Measurements from ENCODE around the gene DDX51.
"Not testable (repeated sequence)": the region's sequence is repeated elsewhere in the genome, so short reads cannot be mapped to it uniquely, and the experiment has no call there.

DDX51 gene

GRCh38 chr12:132156573-132157325 lies 12.6 kb upstream of the DDX51 start:
- no peaks in the 10 kb centered on the region; the same call in 1 of the 2 replicates for H3K36me3 ChIP-seq (ENCODE audit: insufficient read depth, low read length)
- H3K9ac ChIP-seq (ENCODE audit: low read depth, low read length) = no peak overlapping the region
- no peaks in the 10 kb centered on the region for H3K4me1 ChIP-seq (ENCODE audit: insufficient read depth, low read length)
- H3K9me3 ChIP-seq (ENCODE audit: control insufficient read depth, insufficient read depth, low read length) = no peaks in the 10 kb centered on the region

- H3K9me3 ChIP-seq (ENCODE audit: control insufficient read depth, insufficient read depth, low read length) = no peaks in the 10 kb centered on the region
These were observed 11.9 kb upstream of the DDX51 start for GRCh38 chr12:132155771-132156572.

DNA sequence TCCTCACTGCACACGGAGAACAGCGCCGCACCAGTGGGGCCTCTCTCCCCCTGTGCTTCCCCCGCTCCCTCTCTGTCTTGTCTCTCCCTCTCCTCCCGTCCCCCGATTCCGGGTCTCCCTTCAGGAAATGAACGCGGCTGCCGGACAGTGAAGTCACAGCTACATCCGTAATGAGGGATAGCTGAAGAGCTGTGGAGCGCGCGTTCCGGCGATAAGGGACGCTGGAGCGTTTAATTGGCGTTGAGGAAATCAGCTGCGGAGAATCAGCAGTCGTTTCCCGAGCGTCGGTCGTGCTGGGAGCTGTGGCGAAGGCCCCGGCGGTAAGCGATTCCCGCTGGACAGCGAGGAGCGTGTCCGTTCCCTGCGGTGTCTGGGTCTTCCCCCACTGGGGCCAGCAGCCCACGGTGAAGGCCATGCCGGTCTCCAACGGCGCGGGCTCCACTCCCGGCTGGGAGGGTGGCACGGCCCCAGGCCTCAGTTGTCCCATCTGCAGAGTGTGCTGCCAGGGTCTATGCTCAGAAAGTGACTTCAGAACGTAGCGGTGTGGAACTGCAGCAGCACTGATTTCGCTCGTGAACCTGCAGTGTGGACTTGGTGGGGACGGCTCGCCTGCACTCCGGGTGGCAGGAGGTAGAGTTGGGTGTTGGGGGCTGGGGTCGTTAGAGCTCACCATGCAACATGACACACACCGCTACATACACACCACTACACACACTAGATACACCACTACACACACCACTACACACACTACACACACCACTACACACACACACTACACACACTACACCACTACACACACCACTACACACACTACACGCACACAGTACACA lies 11.0 kb upstream of the DDX51 start:
- no peaks in the 10 kb centered on the region for H3K9me3 ChIP-seq (ENCODE audit: control insufficient read depth, insufficient read depth, low read length)

More at GRCh38 chr12:132155771-132156572, 11.9 kb upstream of the DDX51 start:
- H3K9ac ChIP-seq (ENCODE audit: low read depth, low read length) = no peak overlapping the region
- no peaks in the 10 kb centered on the region for H3K4me1 ChIP-seq (ENCODE audit: insufficient read depth, low read length)
- no peaks in the 10 kb centered on the region; the same call in 1 of the 2 replicates for H3K36me3 ChIP-seq (ENCODE audit: insufficient read depth, low read length)

GRCh38 chr12:132154341-132154761 lies 10.2 kb upstream of the DDX51 start:
- H3K36me3 ChIP-seq (ENCODE audit: insufficient read depth, low read length) = no peaks in the 10 kb centered on the region; the same call in 1 of the 2 replicates
- no peaks in the 10 kb centered on the region for H3K9me3 ChIP-seq (ENCODE audit: control insufficient read depth, insufficient read depth, low read length)
- no peaks in the 10 kb centered on the region for H3K4me1 ChIP-seq (ENCODE audit: insufficient read depth, low read length)
- no peak overlapping the region for H3K9ac ChIP-seq (ENCODE audit: low read depth, low read length)

More for the DNA sequence above, 11.0 kb upstream of the DDX51 start:
- no peaks in the 10 kb centered on the region for H3K4me1 ChIP-seq (ENCODE audit: insufficient read depth, low read length)
- H3K36me3 ChIP-seq (ENCODE audit: insufficient read depth, low read length) = no peaks in the 10 kb centered on the region; the same call in 1 of the 2 replicates
- no peak overlapping the region for H3K9ac ChIP-seq (ENCODE audit: low read depth, low read length)

- Histone ChIP-seq H3K9ac (ENCODE audit: low read depth, low read length) (no peak overlapping the region), H3K4me1 (ENCODE audit: insufficient read depth, low read length) (no peaks in the 10 kb centered on the region), H3K36me3 (ENCODE audit: insufficient read depth, low read length) (no peaks in the 10 kb centered on the region; the same call in 1 of the 2 replicates), H3K9me3 (ENCODE audit: control insufficient read depth, insufficient read depth, low read length) (no peaks in the 10 kb centered on the region)
These were observed 9.6 kb upstream of the DDX51 start for GRCh38 chr12:132153501-132154340.

DNA sequence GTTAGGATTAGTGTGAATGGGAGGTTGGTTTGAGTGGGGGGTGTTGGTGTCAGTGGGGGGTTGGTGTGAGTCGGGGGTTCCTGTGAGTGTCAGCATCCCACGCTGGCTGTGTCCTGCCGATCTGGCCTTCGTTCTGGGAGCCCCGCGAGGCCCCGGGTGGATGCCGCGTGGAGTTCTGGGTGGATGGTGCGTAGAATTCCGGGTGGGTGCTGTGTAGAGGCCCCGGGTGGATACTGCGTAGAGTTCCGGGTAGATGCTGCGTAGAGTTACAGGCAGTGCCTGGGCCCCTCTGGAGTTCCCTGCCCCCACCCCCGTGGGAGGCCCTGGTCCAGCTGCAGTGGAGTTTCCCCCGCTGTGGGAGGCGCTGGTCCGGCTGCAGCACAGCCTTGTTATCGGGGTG lies 8.8 kb upstream of the DDX51 start:
- Histone ChIP-seq H3K9ac (ENCODE audit: low read depth, low read length) (no peak overlapping the region), H3K4me1 (ENCODE audit: insufficient read depth, low read length) (no peaks in the 10 kb centered on the region), H3K9me3 (ENCODE audit: control insufficient read depth, insufficient read depth, low read length) (no peaks in the 10 kb centered on the region), H3K36me3 (ENCODE audit: insufficient read depth, low read length) (no peaks in the 10 kb centered on the region; the same call in 1 of the 2 replicates)

- no peaks in the 10 kb centered on the region for H3K9me3 ChIP-seq (ENCODE audit: control insufficient read depth, insufficient read depth, low read length)
- H3K9ac ChIP-seq (ENCODE audit: low read depth, low read length) = no peak overlapping the region
- H3K4me1 ChIP-seq (ENCODE audit: insufficient read depth, low read length) = no peaks in the 10 kb centered on the region
- H3K36me3 ChIP-seq (ENCODE audit: insufficient read depth, low read length) = no peaks in the 10 kb centered on the region; the same call in 1 of the 2 replicates
These were observed 8.3 kb upstream of the DDX51 start for GRCh38 chr12:132152411-132152821.

- no peaks in the 10 kb centered on the region for H3K9me3 ChIP-seq (ENCODE audit: control insufficient read depth, insufficient read depth, low read length)
- H3K4me1 ChIP-seq (ENCODE audit: insufficient read depth, low read length) = no peaks in the 10 kb centered on the region
- H3K9ac ChIP-seq (ENCODE audit: low read depth, low read length) = no peak overlapping the region
- no peaks in the 10 kb centered on the region; the same call in 1 of the 2 replicates for H3K36me3 ChIP-seq (ENCODE audit: insufficient read depth, low read length)
These were observed 7.8 kb upstream of the DDX51 start for GRCh38 chr12:132151766-132152410.

- Histone ChIP-seq H3K4me1 (ENCODE audit: insufficient read depth, low read length) (no peaks in the 10 kb centered on the region), H3K9ac (ENCODE audit: low read depth, low read length) (no peak overlapping the region), H3K36me3 (ENCODE audit: insufficient read depth, low read length) (no peaks in the 10 kb centered on the region; the same call in 1 of the 2 replicates), H3K9me3 (ENCODE audit: control insufficient read depth, insufficient read depth, low read length) (no peaks in the 10 kb centered on the region)
These were observed 7.1 kb upstream of the DDX51 start for GRCh38 chr12:132151145-132151765.

- H3K9me3 ChIP-seq (ENCODE audit: control insufficient read depth, insufficient read depth, low read length) = no peaks in the 10 kb centered on the region
- H3K4me1 ChIP-seq (ENCODE audit: insufficient read depth, low read length) = no peaks in the 10 kb centered on the region
- no peaks in the 10 kb centered on the region; the same call in 1 of the 2 replicates for H3K36me3 ChIP-seq (ENCODE audit: insufficient read depth, low read length)
- no peak overlapping the region for H3K9ac ChIP-seq (ENCODE audit: low read depth, low read length)
These were observed 6.6 kb upstream of the DDX51 start for GRCh38 chr12:132150780-132151144.

DNA sequence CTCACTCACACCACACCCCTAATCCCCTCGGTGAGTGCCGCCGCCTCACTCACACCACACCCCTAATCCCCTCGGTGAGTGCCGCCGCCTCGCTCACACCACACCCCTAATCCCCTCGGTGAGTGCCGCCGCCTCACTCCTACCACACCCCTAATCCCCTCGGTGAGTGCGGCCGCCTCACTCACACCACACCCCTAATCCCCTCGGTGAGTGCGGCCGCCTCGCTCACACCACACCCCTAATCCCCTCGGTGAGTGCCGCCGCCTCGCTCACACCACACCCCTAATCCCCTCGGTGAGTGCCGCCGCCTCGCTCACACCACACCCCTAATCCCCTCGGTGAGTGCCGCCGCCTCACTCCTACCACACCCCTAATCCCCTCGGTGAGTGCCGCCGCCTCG lies 5.4 kb upstream of the DDX51 start:
- not testable (repeated sequence) for H3K9me3 ChIP-seq (ENCODE audit: control insufficient read depth, insufficient read depth, low read length); H3K36me3 ChIP-seq (ENCODE audit: insufficient read depth, low read length); H3K9ac ChIP-seq (ENCODE audit: low read depth, low read length); H3K4me1 ChIP-seq (ENCODE audit: insufficient read depth, low read length)

DNA sequence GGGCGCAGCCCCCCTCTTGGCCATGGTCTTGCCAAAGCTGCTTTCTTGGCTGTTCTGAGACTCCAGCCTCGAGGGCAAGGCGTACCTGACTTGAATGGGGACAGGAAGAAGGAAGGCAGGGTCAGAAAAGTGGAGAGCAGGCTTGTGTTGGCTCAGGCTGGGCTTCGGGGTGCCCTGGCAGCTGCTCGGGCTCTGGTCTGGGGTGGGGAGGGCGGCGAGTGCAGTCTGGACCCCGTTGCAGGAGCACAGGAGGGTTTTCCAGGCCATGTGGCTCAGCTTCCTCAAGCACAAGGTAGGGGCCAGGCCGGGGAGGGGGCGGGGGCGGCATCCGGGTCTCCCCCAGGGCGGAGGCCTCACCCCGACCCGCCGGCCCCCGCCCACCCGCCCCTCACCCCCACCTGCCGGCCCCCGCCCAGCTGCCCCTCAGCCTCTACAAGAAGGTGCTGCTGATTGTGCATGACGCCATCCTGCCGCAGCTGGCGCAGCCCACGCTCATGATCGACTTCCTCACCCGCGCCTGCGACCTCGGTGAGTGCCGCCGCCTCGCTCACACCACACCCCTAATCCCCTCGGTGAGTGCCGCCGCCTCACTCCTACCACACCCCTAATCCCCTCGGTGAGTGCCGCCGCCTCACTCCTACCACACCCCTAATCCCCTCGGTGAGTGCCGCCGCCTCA lies 4.4 kb upstream of the DDX51 start:
- H3K36me3 ChIP-seq (ENCODE audit: insufficient read depth, low read length) = no peaks in the 10 kb centered on the region; the same call in 1 of the 2 replicates
- no peaks in the 10 kb centered on the region for H3K9me3 ChIP-seq (ENCODE audit: control insufficient read depth, insufficient read depth, low read length)
- no peaks in the 10 kb centered on the region for H3K4me1 ChIP-seq (ENCODE audit: insufficient read depth, low read length)
- no peak overlapping the region for H3K9ac ChIP-seq (ENCODE audit: low read depth, low read length)
